Hematopoietic multipotent progenitor cell treated with erythropoietin and hydrocortisone succinate and interleukin-3 and kit ligand, for 8 days (in vitro differentiated cells): ENCODE results near the gene SLC2A9.

Source experiments
- DNase-seq: peaks from one replicate; pipeline ENCODE4 v3.0.0-alpha.2; 2015

SLC2A9 gene

DNA sequence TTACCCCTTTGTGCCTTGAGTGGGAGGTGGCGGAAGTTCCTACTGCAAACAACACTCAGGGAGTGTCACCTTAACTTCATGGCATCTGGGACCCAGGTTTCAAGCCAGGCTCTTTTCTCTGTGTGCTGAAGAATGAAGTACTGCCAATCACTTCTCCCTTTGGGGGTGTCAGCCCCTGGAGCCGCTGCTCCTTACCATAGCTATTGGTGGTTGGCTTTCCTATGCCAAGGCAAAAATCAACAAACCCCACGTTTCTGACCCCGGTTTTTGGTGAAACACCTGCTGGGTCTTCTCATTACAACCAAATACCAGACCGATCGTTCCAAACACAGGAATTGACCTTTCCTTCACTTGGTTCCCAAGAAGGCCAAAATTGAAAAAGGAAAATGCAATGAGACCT lies 19.7 kb upstream of the SLC2A9 start:
- no peak for DNase-seq

DNA sequence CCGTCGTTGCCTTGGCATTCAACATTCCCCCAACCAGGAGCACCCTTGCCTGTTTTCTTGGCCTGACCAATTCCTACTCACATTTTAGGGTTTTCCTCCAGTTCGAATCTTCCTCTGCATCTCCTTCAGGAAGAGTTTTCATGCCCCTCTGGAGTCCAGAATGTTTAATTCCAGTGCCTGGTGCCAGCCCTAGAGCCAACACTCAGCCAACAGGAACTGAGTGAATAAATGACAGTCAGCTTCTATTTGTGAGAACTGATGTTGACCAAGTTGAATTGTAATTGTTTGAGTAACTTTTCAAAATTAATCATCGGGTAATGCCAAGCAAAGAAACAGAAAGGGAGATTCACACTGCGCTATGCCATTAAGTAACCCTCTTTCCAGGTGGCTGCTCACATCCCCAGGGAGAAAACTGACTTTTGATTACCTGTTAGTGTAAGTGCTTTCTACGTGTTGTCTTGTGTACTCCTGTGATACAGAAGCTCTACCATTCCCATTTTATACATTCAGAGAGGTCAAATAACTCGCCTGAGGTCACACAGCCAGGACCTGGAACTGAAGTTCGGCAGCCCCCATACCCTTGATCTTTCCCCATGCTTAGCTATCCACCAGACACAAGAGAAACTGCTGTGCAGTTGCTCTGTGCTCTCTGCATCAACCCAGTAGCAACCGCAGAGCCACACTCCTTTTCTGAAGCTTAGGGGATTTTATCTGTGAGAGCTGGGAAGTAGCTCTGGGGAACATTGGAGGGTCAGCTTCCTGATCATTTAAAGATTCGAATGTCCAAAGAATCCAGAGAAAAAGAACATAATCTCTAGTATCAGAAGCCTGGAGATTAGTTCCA lies 19.0 kb upstream of the SLC2A9 start:
- DNase-seq, result no peak

DNA sequence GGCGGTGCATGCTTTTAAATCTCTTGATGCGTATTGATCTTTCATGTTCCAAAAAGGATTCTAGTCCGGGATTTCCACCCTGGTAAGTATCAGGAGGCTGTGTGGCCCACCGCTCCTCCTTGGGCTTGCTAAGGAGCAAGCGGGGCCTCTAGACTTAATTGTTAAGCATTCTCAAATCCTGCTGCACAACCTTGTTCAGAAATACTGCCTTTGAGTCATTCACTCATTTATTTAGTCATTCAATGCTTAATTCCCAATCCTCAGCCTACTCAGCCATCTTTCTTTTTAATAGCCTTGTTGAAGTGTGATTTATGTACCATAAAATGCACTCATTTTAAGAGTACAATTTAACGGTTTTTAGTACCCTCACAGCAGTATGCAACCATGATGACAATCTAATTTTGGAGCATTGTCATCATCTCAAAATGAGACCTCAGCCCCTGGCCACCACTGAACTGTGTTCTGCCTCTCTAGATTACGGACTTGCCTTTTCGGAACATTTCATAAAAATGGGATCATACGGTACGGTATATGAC lies 15.6 kb upstream of the SLC2A9 start:
- DNase-seq, result no peak

DNA sequence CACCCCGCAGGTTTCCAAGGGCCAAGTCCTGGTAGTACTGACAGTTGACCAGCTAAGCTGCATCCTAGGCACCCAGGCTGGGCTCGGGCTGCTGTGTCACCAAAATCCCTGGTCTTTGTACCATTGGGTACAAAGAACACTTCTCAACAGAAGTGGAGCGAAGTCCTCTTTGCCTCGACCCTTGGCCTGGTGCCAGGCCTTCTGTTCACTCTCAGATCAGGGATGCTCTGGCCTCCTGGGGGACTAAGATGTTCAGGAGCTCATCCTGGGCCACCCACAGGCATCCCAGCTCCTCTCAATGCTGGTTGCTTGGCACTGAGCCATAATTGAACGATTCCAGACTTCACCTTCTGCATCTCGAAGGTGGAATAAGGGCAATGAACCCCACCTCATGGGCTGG lies 13.8 kb upstream of the SLC2A9 start:
- DNase-seq, result no peak

DNA sequence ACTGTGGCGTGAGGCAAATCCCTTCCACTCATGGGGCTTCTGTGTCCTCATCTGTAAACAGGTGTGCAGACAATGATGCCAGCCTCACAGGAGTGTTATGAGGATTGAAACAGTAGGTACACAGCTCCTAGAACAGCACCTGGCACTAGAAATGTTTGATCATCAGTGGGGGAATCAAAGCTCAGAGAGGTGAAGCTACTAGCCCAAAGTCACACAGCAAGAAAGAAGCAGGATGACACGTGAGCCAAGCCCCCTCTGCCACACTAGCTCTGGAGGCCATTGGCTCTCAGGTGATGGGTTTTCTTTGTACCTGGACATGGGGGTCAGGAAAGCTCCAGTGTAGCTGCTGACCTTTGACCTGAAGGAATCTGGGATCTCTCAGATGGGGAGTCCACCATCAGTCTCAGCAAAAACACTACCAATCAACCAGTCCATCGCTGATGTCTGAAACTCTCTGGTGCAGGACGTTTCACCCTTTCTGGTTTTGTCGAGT lies 13.4 kb upstream of the SLC2A9 start:
- no peak for DNase-seq

DNA sequence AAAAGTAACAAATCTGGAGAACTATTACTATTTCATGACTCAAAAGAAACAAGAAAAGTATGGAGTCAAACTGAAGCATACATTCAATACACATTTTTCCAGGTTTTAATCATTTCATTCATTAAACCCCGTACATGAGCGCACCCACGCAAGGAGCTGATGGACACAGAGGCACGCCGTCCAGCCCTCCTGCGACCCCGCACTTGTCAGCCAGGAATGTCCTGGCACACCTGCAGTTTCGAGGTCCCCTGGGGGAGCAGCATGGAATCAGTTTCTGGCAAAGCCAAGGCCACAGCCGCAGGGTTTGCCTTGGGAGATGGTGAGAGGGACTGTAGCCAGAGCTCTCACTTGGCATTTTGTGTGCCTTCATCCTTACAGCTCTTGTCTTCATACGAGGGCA lies 12.8 kb upstream of the SLC2A9 start:
- DNase-seq, result no peak

DNA sequence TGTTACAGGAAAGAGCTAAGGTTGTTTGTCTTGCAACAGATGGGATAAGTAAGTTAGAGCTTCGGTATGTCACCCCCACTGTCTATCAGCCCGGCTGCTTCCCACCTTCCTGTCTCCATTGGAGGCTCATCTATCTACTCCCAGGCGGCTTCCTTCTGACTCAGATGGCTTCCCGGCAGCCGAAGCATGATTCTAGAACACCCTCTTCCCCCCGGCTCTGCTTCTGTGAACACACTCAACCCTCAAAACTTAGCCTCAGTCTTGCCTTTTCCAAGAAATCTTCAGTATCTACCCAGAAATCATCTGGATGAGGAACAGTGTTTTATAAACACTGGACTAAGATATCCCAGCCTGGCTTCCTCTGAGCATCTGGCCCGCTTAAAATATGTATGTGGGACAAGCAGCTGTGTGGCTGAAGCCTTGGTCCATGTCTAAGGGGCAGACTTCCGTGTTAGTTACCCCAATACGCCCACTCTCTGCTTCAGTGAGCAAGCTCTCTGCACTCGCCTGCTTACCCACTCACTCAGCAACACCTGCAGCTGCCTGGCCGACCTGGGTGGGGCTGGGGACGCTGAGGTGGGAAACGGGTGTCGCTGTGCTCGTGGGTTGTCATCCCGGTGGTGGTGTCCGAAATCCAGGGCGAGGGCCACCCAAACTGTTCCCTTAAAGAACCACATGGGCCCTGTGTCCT lies 12.0 kb upstream of the SLC2A9 start:
- DNase-seq, result peak; percentile 60

DNA sequence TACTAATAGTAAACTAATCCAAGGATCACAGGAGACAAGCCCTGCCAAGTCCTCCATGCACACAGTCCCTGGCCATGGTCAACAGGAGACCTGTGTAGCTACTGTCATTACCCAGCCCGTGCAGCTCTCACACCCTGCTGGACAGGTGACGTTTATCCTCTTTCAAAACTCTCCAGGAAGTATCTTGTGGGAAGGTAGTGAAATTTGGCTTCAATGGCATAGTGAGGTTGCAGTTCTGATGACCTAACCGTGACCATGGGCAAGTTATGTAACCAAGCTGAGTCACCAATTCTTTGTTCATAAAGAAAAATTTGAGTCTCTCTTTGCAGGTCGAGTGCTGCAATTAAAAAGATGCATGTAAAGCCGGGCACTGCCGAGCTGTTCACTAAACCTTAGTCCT lies 11.3 kb upstream of the SLC2A9 start:
- no peak for DNase-seq

DNA sequence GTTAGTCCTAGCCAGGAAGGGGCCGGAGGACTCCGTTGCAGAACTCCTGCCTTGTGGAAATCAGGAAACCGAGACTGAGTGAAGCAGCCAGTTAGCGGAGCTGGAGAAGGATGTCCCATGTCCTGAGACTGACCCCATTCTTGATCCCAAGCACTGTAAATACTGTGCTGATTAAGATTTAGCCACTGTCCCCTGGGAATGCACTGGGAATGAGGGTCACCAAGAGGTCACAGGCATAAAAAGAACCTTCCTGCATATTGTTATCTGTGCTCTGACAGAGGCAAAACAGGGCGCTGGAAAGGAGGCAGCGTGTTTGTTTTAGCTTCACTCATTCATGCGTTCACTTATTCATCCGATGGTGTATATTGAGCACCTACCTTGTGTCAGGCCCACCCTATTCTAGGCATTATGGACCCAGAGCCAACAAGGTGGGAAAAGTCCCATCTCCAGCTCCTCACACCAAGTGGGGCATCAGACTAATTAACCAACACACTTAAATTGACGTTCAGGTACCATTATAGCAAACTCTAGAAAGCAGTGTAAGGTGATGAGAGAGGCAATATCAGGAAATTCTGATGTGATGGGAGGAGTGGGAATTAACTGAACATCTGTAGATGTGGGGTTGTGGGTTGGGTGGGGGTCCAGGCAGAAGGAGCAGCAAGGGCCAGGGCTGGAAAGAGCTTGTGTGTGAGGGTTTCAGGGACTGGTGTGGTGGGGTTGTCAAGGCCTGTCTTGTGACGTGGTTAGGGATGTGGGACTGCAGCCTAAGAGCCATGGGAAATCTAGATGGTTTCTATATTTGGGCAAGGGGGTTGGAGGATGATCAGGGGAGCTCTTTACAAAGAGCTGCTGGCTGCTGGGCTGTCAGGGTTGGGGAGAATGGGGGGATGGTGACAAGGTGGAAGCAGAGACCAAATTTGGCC lies 10.6 kb upstream of the SLC2A9 start:
- no peak for DNase-seq

DNA sequence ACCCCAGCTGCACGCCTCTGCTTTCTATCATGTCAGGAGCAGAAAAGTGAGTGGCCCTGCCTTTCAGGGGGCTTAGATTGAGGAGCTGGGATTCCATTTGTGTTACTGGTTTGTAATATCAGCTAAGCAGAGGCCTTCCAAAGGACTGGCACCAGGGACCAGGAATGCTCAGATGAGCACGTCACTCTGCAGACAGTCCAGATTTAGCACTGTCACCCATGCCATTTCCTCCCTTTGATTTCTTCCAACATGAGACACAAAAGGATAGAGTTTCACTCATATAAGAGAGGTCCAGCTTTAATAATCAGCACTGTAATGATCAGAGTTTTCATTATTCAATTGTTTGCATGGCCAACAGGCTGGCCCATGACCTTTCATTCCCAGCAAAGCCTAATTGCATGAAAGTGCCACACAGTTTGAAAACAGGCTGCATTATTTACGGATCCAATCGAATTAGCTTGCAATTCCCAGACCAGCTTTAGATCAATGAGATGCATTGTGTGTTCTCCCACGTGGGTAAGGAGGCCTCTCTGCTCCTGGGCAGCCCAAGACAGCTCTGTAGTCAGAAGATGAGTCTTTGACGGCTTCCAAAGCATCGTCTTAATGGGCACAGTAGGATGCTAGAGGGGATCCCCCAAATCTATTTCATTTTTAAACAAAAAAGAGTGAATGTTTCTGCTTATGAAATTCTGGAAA lies 9.8 kb upstream of the SLC2A9 start:
- no peak for DNase-seq

DNA sequence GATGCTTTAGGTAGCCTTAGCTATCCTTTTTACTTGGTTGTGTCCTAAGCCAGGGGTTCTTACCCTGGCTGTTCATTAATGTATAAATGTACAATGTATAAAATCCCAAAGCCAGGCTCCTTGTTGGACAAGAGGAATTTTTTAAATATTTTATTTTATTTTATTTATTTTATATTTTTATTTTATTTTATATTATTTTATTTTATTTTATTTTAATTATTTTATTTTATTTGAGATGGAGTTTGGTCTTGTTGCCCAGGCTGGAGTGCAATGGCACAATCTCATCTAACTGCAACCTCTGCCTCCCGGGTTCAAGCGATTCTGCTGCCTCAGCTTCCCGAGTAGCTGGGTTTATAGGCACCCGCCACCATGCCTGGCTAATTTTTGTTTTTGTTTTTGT lies 8.1 kb upstream of the SLC2A9 start:
- DNase-seq, result no peak

DNA sequence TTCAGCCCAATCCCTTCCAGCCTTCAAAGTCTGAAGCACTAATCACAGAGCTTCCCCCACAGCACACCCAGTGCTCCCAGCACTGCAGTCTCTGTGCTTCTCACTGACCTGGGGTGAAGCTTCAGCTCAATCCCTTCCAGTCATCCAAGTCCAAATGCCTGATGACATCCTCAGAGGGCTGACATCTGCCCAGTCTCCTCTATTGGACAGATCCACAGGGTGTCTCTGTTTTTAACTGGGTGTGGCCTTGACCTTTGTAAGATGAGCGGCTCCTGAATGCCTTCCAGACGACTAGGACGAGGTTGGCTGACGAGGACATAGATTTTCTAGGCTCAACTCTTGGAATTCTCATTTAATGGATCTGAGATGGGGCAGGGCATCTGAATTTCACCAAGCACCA lies 7.6 kb upstream of the SLC2A9 start:
- DNase-seq, result no peak

DNA sequence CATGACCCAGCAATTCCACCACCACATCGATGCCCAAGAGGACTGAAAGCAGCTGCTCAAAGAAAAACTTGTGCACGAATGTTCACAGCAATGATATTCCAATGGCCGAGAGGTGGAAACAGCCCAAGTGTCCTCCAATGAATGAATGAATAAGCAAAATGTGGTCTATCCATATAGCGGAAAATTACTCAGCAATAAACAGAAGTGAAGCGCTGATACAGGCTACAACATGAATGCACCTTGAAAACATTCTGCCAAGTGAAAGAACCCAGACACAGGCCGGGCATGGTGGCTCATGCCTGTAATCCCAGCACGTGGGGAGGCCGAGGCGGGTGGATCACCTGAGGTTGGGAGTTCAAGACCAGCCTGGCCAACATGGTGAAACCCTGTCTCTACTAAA lies 5.2 kb upstream of the SLC2A9 start:
- no peak for DNase-seq

DNA sequence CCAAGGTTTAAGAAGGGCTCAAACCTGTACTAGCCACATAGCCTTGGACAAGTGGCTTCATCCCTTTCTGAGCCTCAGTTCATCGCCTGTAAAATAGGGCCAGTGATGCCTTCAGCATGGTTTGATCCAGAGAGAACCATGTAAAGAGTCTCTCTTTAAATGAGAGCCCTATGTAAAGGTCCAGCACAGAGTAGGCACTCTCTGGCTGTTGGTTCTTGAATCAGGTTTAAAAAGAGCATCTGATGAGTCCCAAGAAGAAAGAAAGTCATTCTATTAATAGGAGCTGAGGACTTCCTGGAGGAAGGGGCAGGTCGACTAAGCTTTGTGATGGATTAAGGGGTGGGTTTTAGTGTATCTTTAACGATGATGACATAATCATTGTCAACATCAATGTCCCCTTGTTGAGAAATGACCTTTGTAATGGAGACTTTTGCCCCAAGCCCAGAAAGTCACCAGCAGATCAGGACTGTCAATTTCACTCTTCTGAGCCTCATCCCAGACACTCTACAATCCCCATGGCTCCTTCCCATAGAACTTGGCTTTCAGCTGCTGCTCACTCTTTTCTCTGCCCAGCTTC lies 4.0 kb upstream of the SLC2A9 start:
- DNase-seq, result no peak

DNA sequence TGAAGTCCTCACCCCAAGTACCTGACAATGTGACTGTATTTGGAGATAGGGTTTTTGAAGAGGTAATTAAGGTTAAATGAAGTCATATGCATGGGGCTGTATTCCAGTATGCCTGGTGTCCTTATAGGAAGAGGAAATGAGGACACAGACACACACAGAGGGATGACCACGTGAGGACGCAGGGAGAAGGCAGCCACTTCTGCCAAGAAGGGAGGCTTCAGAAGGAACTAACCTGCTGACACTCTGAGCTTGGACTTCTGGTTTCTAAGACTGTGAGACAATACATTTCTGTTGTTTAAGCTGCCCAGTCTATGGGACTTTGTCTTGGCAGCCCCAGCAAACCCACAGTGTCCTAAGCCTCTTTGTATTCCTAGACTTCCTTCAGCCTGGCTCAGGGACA lies 3.0 kb upstream of the SLC2A9 start:
- no peak for DNase-seq

DNA sequence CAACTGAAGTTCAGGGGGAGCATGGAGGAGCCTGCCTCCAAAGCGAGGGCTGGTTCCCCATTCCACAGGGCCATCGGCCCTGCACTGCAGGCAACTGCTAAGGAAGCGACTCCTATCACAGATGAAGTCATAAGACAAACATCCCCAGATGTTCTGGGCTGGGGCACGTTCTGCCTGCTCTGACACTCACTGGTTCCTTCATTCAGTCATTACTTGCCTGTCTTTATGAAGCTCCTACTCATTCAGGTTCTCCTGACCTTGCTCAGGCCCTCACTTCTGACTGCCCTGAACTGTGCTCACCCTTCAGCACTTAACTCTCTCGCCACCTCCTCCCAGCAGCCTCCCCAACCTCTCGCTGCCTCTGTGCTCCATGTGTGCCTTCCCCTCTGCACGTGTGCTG lies 2.5 kb upstream of the SLC2A9 start:
- no peak for DNase-seq

DNA sequence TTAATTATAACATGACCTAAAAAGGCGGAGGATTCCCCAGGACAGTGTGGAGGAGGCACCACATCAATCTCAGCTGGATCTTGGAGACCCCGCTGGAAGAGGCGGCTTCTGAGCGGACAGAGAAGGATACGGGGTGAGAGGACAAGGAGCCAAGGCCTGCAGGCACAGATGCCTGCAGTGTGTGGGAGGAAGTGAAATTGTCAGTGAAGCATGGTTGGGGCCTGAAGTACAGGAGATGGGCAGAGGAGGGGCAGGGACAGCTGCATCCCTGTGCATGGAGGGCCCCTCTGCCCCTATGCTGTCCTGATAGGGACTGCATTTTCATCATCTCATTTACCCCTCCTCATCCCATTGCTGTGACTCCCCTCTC lies 1.7 kb upstream of the SLC2A9 start:
- no peak for DNase-seq

DNA sequence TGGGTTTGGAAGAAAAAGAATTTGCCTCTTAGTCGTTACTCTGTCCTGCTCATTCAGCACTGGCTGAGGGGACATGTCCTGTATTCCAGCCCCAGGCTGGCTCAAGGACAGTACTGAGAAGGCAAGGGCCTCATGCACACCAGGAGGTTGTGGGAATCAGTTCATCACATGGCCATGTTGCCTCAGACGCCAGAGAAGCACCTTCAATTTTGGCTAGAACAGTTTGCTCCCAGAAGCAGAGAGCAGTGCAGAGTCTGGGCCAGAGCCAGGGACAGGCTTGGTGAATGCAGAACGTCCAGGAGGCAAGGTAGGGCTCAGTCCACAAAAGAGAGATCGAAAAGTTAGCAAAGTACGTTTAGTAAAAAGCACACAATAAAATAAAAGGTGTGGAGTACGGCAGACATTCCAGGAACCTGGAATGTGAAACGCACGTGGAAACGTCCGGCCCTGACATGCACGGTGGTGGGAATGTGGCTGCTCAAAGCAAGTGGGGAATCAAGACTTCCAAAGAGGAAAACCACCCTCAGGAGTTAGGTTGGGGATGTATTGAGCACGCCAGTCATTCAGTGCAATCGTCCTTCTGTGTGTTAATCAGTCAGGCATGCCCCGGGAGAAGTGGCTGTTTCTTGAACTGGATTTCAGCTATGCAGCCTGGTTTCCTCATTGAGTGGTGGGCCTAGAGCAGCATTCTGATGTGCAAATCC lies 1.2 kb upstream of the SLC2A9 start:
- DNase-seq, result no peak

DNA sequence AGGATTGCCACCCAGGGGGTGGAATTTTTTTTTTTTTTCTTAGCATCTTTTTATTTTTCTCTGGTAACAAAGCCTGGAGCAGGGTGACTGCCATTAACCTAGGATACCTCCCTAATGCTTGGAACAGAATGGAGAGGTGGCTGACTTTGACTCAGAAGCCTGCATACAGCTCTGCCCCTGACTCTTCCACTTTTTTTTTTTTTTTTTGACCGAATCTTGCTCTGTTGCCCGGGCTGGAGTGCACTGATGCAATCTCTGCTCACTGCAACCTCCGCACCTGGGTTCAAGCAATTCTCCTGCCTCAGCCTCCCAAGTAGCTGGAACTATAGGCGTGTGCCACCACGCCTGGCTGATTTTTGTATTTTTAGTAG lies 341 bp upstream of the SLC2A9 start:
- no peak for DNase-seq

DNA sequence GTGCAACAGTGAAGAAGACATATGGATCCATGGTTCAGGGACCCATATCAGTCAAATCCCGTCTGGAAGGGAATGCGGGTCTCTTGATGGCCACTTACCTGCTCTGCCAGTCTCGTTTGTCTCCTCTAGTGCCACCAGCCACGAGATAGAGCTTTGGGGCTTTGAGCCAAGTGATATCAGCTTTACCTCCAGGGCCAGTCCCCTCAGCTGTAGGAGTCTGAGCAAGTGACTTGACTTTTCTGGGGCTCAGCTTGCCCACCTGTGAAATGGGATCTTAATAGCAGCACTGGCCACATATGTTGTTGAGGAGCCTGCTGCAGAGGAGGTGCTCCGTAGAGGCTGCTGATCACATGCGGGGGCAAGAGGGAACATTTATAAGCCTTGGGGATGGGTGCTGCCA lies 1.2 kb downstream of the SLC2A9 start:
- no peak for DNase-seq

DNA sequence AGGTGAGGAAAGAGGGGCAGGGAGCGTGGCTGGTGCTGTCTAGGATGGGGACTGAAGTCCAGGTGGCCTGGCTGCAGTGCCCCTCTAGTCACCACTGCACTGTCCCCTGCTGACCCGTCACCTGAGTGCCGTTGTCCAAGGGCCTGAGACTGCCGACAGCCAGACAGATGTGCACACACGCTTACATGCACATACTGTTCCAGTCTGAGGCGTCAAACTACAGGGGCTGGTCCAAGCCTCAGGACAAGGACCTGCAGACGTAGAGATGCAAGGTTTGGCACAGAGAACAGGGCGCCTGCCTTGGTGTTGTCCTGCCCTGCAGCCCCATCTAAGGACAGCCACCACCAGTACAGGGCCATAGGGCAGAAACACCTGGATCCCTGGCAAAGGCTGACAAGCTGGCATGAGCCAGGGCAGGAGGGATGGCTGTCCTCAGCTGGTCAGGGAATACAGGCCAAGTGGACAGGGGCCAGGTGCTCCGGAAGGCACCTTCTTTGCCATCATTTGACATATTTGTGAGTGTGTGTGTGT lies 1.7 kb downstream of the SLC2A9 start:
- no peak for DNase-seq
